SK-N-SH (cell line): Measurements from ENCODE around the gene MFN1. TPM values are rescaled to one million over a fixed set of nuclear protein-coding genes. Genes with fewer than 3 reads are reported as not detected.

Experiments used
- CTCF ChIA-PET: fragments of 300-600, 350-600 bp; formaldehyde crosslinking; extraction: SDS; loops from one replicate; lab custom pipeline; 2021; lab: Yijun Ruan, JAX
- POLR2A ChIA-PET: fragments of 350-600 bp; sonication (Branson Sonifier 250); formaldehyde crosslinking; extraction: SDS; loops from one replicate; lab custom pipeline; 2020; ENCODE audit warnings: antibody characterized with exemption, inconsistent platforms; lab: Yijun Ruan, JAX
- DNase-seq: peaks from one replicate; pipeline ENCODE4 v3.0.0; 2012
- H2AFZ ChIP-seq: fragments of 200-600 bp; sonication (generic); 2 replicates; pipeline ENCODE4 v1.8.1; 2016; ENCODE audit warnings: antibody characterized with exemption, mild to moderate bottlenecking, low read depth
- H3F3A ChIP-seq: fragments of 200-600 bp; sonication (generic); replicated peaks from 2 replicates; pipeline ENCODE3; 2016; ENCODE audit warnings: antibody characterized with exemption, mild to moderate bottlenecking; ENCODE audit not compliant: insufficient read depth
- H3K27ac ChIP-seq, 2 experiments: fragments of 200-500 bp in 1 of 2; fragments of 200-600 bp in 1 of 2; sonication (Bioruptor generic) in 1 of 2; sonication (generic), shearing (Covaris generic) in 1 of 2; 2 replicates each; pipeline versions ENCODE4 v1.5.1 to v1.6.1; 2014 to 2016; ENCODE audit warnings: low read depth in 2 of 2, inconsistent platforms in 1 of 2, low read length in 1 of 2, mild to moderate bottlenecking in 1 of 2, mixed read lengths in 1 of 2
- H3K27me3 ChIP-seq: fragments of 200-600 bp; sonication (generic), shearing (Covaris generic); 2 replicates; pipeline ENCODE4 v1.6.1; 2016; ENCODE audit warnings: mixed run types; ENCODE audit not compliant: insufficient read depth
- H3K36me3 ChIP-seq, 2 experiments: fragments of 200-500 bp in 1 of 2; fragments of 200-600 bp in 1 of 2; sonication (Bioruptor generic) in 1 of 2; sonication (generic) in 1 of 2; replicated peaks in 1 of 2; 2 replicates each; pipeline versions ENCODE3 to v1.5.1; 2014 to 2016; ENCODE audit warnings: low read length in 1 of 2, mild to moderate bottlenecking in 1 of 2; ENCODE audit not compliant: insufficient read depth in 2 of 2, control insufficient read depth in 1 of 2
- H3K4me1 ChIP-seq, 2 experiments: fragments of 200-500 bp in 1 of 2; fragments of 200-600 bp in 1 of 2; sonication (Bioruptor generic) in 1 of 2; sonication (generic), shearing (Covaris generic) in 1 of 2; 2 replicates each; pipeline versions ENCODE4 v1.5.1 to v1.6.1; 2014 to 2016; ENCODE audit warnings: low read depth in 1 of 2, low read length in 1 of 2, mixed run types in 1 of 2; ENCODE audit not compliant: insufficient read depth in 2 of 2, control insufficient read depth in 1 of 2
- H3K4me2 ChIP-seq: fragments of 200-600 bp; sonication (generic), shearing (Covaris generic); 2 replicates; pipeline ENCODE4 v1.6.1; 2017; ENCODE audit warnings: mixed run types
- H3K4me3 ChIP-seq, 2 experiments: fragments of 200-500 bp in 1 of 2; fragments of 200-600 bp in 1 of 2; sonication (Bioruptor generic) in 1 of 2; sonication (generic), shearing (Covaris generic) in 1 of 2; 2 replicates each; pipeline versions ENCODE4 v1.5.1 to v1.8.1; 2014 to 2016; ENCODE audit warnings: low read depth in 2 of 2, inconsistent platforms in 1 of 2, low read length in 1 of 2, mild to moderate bottlenecking in 1 of 2, mixed read lengths in 1 of 2, moderate library complexity in 1 of 2
- H3K79me2 ChIP-seq: fragments of 200-600 bp; sonication (generic); 2 replicates; pipeline ENCODE4 v1.8.1; 2017; ENCODE audit warnings: mild to moderate bottlenecking; ENCODE audit not compliant: insufficient read depth
- H3K9ac ChIP-seq: fragments of 200-600 bp; sonication (generic); 2 replicates; pipeline ENCODE4 v1.6.1; 2017; ENCODE audit warnings: mixed run types
- H3K9me2 ChIP-seq: fragments of 200-600 bp; sonication (generic); 2 replicates; pipeline ENCODE4 v1.6.1; 2017; ENCODE audit warnings: mixed run types
- H3K9me3 ChIP-seq: fragments of 200-600 bp; sonication (generic); 2 replicates; pipeline ENCODE4 v1.6.1; 2017; ENCODE audit warnings: mixed run types, mild to moderate bottlenecking, moderate library complexity
- H4K20me1 ChIP-seq: fragments of 200-600 bp; sonication (generic); 2 replicates; pipeline ENCODE4 v1.6.1; 2017; ENCODE audit warnings: mild to moderate bottlenecking, mixed run types; ENCODE audit not compliant: insufficient read depth
- ELF1 ChIP-seq: IDR thresholded peaks from 2 replicates; pipeline ENCODE4 v1.4.0; 2012
- EP300 ChIP-seq, 2 experiments: IDR thresholded peaks; 2 replicates each; pipeline versions ENCODE4 v1.4.0 to v1.6.1; 2012; ENCODE audit warnings: borderline replicate concordance in 1 of 2, low read depth in 1 of 2, low read length in 1 of 2
- EZH2phosphoT487 ChIP-seq: fragments of 200-600 bp; sonication (generic); IDR thresholded peaks from 2 replicates; pipeline ENCODE4 v1.6.1; 2017; ENCODE audit warnings: low read depth, mixed run types, mild to moderate bottlenecking, antibody characterized with exemption, moderate library complexity, borderline replicate concordance
- MXI1 ChIP-seq: IDR thresholded peaks from 2 replicates; pipeline ENCODE4 v1.6.1; 2012; ENCODE audit warnings: mild to moderate bottlenecking, low read depth, low read length, improper control_type of control experiment
- SMC3 ChIP-seq: IDR thresholded peaks from 2 replicates; pipeline ENCODE4 v1.6.1; 2012; ENCODE audit warnings: low read depth, low read length, improper control_type of control experiment
- TEAD4 ChIP-seq: IDR thresholded peaks from 2 replicates; pipeline ENCODE4 v1.4.0; 2012; ENCODE audit warnings: mild to moderate bottlenecking, borderline replicate concordance; ENCODE audit not compliant: insufficient read depth
- YY1 ChIP-seq: IDR thresholded peaks from 2 replicates; pipeline ENCODE4 v1.4.0; 2012; ENCODE audit warnings: low read depth, mild to moderate bottlenecking
- WGBS: methylation state at CpG from one replicate; pipeline ENCODE4 v1.1.6; 2017; ENCODE audit warnings: low lambda C conversion rate; 5-methylcytosine and 5-hydroxymethylcytosine counted together
- polyA plus RNA-seq, 3 experiments: library from polyadenylated mRNA; depleted of rRNA; stranded (reverse); fragments of >200 nt; gene quantifications; 2 replicates each; pipeline ENCODE4 v1.2.3, GENCODE V29; 2012
- TF ChIP-seq, protein P1 (sequence below): fragments of 150-350 bp; IDR thresholded peaks from 2 replicates; pipeline ENCODE4 v1.6.1; 2016; ENCODE audit warnings: mild to moderate bottlenecking, low read depth, low read length
- TF ChIP-seq, protein P2 (sequence below): IDR thresholded peaks from 2 replicates; pipeline ENCODE4 v1.4.0; 2012; ENCODE audit warnings: low read depth, borderline replicate concordance

Gene MFN1
- polyA plus RNA-seq, 1 of the 3 experiments (the other 2 are of a cell fraction), result 15.7 TPM

DNA sequence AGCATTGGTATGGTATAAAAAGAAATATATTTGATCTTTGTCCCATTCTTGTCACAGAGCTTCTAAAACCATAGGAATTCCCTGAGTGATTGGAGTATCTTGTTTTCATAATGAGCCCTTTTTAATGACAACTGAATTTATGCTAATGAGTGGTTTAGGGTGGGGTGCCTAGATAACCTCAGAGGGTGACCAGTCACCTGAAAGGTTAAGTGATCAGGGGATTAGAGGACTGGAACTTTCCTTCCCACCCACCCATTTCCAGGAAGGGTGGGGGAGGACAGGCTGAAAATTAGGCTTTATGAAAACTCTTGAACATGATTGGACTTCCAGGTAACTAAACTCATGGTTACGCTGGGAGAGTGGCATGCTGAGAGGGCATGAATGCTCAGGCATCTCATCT lies 8.5 kb downstream of the MFN1 start:
- POLR2A ChIA-PET, result no interaction called here
- CTCF ChIA-PET, result no interaction called here
- DNase-seq, result no peak

DNA sequence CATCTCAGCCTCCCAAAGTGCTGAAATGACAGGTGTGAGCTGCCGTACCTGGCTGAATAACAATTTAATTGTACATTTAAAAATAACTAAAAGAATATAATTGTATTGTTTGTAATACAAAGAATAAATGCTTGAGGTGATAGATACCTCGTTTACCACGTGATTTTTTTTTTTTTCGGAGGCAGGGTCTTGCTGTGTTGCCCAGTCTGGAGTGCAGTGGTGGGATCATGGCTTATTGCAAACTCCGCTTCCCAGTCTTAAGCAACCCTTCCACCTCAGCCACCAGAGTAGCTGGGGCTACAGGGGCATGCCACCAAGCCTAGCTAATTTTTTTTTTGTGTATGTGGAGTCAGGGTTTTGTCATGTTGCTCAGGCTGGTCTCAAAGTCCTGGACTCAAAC lies 15.8 kb downstream of the MFN1 start:
- Histone ChIP-seq H3K27ac (no peak overlapping the region), H2AFZ (no peak overlapping the region), H3K36me3 (peaks cover 59 to 84% of the 10 kb centered on the region in 2 experiments), H3K4me1 (peaks cover 0 to 2% of the 10 kb centered on the region in 2 experiments; a peak in 2 of 4 replicates), H3K27me3 (no peaks in the 10 kb centered on the region), H3K9me3 (no peaks in the 10 kb centered on the region), H3K4me2 (no peak overlapping the region), H3K4me3 (no peak overlapping the region), H3F3A (peaks cover under 1% of the 10 kb centered on the region), H3K79me2 (no peaks in the 10 kb centered on the region), H3K9me2 (no peaks in the 10 kb centered on the region), H4K20me1 (no peaks in the 10 kb centered on the region), H3K9ac (no peak overlapping the region)
- no peak for DNase-seq
- TF ChIP-seq, protein P1, sequence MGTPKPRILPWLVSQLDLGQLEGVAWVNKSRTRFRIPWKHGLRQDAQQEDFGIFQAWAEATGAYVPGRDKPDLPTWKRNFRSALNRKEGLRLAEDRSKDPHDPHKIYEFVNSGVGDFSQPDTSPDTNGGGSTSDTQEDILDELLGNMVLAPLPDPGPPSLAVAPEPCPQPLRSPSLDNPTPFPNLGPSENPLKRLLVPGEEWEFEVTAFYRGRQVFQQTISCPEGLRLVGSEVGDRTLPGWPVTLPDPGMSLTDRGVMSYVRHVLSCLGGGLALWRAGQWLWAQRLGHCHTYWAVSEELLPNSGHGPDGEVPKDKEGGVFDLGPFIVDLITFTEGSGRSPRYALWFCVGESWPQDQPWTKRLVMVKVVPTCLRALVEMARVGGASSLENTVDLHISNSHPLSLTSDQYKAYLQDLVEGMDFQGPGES, result no peak
- POLR2A ChIA-PET, result interaction anchor here (0.7 kb wide), 1 partner anchor 43 kb away, joined by 4 read pairs; no protein-coding TSS in a partner anchor
- 96% methylated on average over 5 of the region's 5 CpGs for WGBS
- CTCF ChIA-PET, result interaction anchor here (0.9 to 2.0 kb wide), 2 partner anchors 22 to 195 kb away, joined by 3 to 8 read pairs; no protein-coding TSS in a partner anchor

More for the DNA sequence above, 8.5 kb downstream of the MFN1 start:
- Histone ChIP-seq H4K20me1 (no peaks in the 10 kb centered on the region), H3K27me3 (no peaks in the 10 kb centered on the region), H3K79me2 (peaks cover 32% of the 10 kb centered on the region), H3K9me3 (no peaks in the 10 kb centered on the region), H3K9me2 (no peaks in the 10 kb centered on the region), H3F3A (no peaks in the 10 kb centered on the region), H3K4me1 (peaks cover 0 to 5% of the 10 kb centered on the region in 2 experiments; a peak in 1 of 4 replicates), H3K36me3 (peaks cover 66 to 71% of the 10 kb centered on the region in 2 experiments), H3K4me2 (no peak overlapping the region), H2AFZ (no peak overlapping the region), H3K9ac (no peak overlapping the region), H3K4me3 (no peak overlapping the region), H3K27ac (no peak overlapping the region)
- TF ChIP-seq ELF1, result no peak
- TF ChIP-seq MXI1, result no peak
- TF ChIP-seq TEAD4, result no peak
- TF ChIP-seq, protein P2, sequence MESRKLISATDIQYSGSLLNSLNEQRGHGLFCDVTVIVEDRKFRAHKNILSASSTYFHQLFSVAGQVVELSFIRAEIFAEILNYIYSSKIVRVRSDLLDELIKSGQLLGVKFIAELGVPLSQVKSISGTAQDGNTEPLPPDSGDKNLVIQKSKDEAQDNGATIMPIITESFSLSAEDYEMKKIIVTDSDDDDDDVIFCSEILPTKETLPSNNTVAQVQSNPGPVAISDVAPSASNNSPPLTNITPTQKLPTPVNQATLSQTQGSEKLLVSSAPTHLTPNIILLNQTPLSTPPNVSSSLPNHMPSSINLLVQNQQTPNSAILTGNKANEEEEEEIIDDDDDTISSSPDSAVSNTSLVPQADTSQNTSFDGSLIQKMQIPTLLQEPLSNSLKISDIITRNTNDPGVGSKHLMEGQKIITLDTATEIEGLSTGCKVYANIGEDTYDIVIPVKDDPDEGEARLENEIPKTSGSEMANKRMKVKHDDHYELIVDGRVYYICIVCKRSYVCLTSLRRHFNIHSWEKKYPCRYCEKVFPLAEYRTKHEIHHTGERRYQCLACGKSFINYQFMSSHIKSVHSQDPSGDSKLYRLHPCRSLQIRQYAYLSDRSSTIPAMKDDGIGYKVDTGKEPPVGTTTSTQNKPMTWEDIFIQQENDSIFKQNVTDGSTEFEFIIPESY, result no peak
- TF ChIP-seq SMC3, result no peak
- TF ChIP-seq, protein P1, result no peak
- no peak for TF ChIP-seq YY1
- TF ChIP-seq EZH2phosphoT487, result no peak
- no peak for TF ChIP-seq EP300 (IDR thresholded peaks at IDR 0.05; ENCODE audit: borderline replicate concordance in 1 of 2, low read depth in 1 of 2, low read length in 1 of 2)
- WGBS, result 100% methylated on average over 1 of the region's 1 CpG
